Mesendoderm (in vitro differentiated cells): ENCODE results near the gene CRYBB1.

ENCODE experiments used
- DNase-seq: peaks from one replicate; pipeline ENCODE4 v3.0.0; 2013
- H2AK5ac ChIP-seq: 2 replicates; pipeline ENCODE4 v1.6.1; 2013; ENCODE audit warnings: low read length, inconsistent platforms
- H2BK120ac ChIP-seq: 2 replicates; pipeline ENCODE4 v1.6.1; 2013; ENCODE audit warnings: low read depth, mild to moderate bottlenecking, low read length, moderate library complexity, mixed read lengths
- H2BK15ac ChIP-seq: replicated peaks from 2 replicates; pipeline ENCODE4 v1.6.1; 2013; ENCODE audit warnings: low read depth, mild to moderate bottlenecking, moderate library complexity
- H2BK5ac ChIP-seq: 2 replicates; pipeline ENCODE4 v1.6.1; 2013; ENCODE audit warnings: low read length, inconsistent platforms
- H3K18ac ChIP-seq: 2 replicates; pipeline ENCODE4 v1.6.1; 2013; ENCODE audit warnings: mild to moderate bottlenecking, low read length, mixed read lengths
- H3K23ac ChIP-seq: one replicate; pipeline ENCODE4 v1.6.1; 2013; ENCODE audit warnings: low read length
- H3K27ac ChIP-seq: 2 replicates; pipeline ENCODE4 v1.5.1; 2013; ENCODE audit warnings: low read depth, mild to moderate bottlenecking, inconsistent platforms, low read length, moderate library complexity
- H3K27me3 ChIP-seq: 2 replicates; pipeline ENCODE4 v1.6.1; 2013; ENCODE audit warnings: low read length, control low read depth, mild to moderate bottlenecking, inconsistent platforms; ENCODE audit not compliant: insufficient read depth, poor library complexity
- H3K36me3 ChIP-seq: 2 replicates; pipeline ENCODE4 v1.6.1; 2013; ENCODE audit warnings: low read length, inconsistent platforms; ENCODE audit not compliant: control insufficient read depth, insufficient read depth
- H3K4ac ChIP-seq: one replicate; pipeline ENCODE4 v1.6.1; 2013; ENCODE audit warnings: low read depth, mild to moderate bottlenecking, low read length, moderate library complexity
- H3K4me1 ChIP-seq: 2 replicates; pipeline ENCODE4 v1.6.1; 2013; ENCODE audit warnings: low read depth, low read length, inconsistent platforms; ENCODE audit not compliant: control insufficient read depth
- H3K4me2 ChIP-seq: 2 replicates; pipeline ENCODE4 v1.6.1; 2013; ENCODE audit warnings: low read length
- H3K4me3 ChIP-seq: 2 replicates; pipeline ENCODE4 v1.5.1; 2013; ENCODE audit warnings: mild to moderate bottlenecking, low read length
- H3K56ac ChIP-seq: one replicate; pipeline ENCODE4 v1.6.1; 2013; ENCODE audit warnings: low read length
- H3K79me1 ChIP-seq: 2 replicates; pipeline ENCODE4 v1.6.1; 2013; ENCODE audit warnings: low read length, inconsistent platforms
- H3K79me2 ChIP-seq: 2 replicates; pipeline ENCODE4 v1.6.1; 2013; ENCODE audit warnings: mild to moderate bottlenecking, low read length; ENCODE audit not compliant: control insufficient read depth, insufficient read depth
- H3K9ac ChIP-seq: 2 replicates; pipeline ENCODE4 v1.6.1; 2013; ENCODE audit warnings: low read length, inconsistent platforms
- H4K5ac ChIP-seq: one replicate; pipeline ENCODE4 v1.6.1; 2013; ENCODE audit warnings: low read length
- H4K8ac ChIP-seq: one replicate; pipeline ENCODE4 v1.6.1; 2013; ENCODE audit warnings: low read depth, mild to moderate bottlenecking, control low read depth, low read length, moderate library complexity
- WGBS: extraction: QIAGEN DNeasy Blood & Tissue Kit; methylation state at CpG from one replicate; pipeline ENCODE4 v1.1.7; 2013; ENCODE audit warnings: low lambda C conversion rate, missing lambda C conversion rate; ENCODE audit not compliant: insufficient coverage; ENCODE audit errors: extremely low coverage; 5-methylcytosine and 5-hydroxymethylcytosine counted together

Gene CRYBB1

DNA sequence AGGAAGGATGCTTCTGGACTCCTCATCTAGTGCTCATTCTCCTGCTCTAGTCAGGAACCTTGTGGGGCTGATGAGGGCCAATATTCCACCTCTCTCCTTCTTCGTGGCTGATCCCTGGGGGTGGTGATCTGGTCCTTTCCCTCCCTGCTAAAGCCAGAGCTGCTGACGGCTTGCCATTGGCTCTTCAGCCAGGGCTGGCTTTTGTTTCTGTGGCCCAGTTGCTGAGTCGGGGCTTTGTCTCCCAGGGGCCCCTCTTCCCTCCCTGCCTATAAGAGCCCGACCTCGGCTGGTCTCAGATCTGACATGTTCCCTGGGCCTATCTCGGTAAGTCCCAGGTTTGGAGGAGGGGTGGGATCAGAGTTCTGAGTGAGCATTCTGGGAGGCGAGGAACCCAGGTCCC, 3.8 kb upstream of the CRYBB1 start, which contains the start of gene CRYBA4:
CRYBA4 (plus strand) TSS at position 301 of the 400 bp plus-strand sequence. CDS start 634 bp downstream, outside the sequence.
- no peak for DNase-seq
- no peak within 1 kb of the TSS for H3K23ac ChIP-seq

GRCh38 chr22:26620197-26620596, 2.4 kb upstream of the CRYBB1 start:
- Histone ChIP-seq H3K23ac (no peak overlapping the region), H4K8ac (no peak overlapping the region), H3K56ac (no peak overlapping the region), H3K18ac (no peak overlapping the region), H3K36me3 (no peaks in the 10 kb centered on the region), H3K9ac (no peak overlapping the region), H3K79me1 (no peaks in the 10 kb centered on the region), H3K27me3 (no peaks in the 10 kb centered on the region), H3K4me1 (peaks cover 19% of the 10 kb centered on the region), H3K27ac (no peak overlapping the region), H2BK120ac (no peak overlapping the region), H3K4ac (no peak overlapping the region), H3K79me2 (no peaks in the 10 kb centered on the region), H2BK5ac (peak overlapping the region; percentile 33), H2BK15ac (no peak overlapping the region), H4K5ac (no peak overlapping the region), H3K4me3 (no peak overlapping the region), H2AK5ac (peak overlapping the region; percentile 94), H3K4me2 (no peak overlapping the region)
- no CpG with 5 or more reads among the region's 2 CpGs for WGBS
- no peak for DNase-seq

More for the DNA sequence above, 3.8 kb upstream of the CRYBB1 start, which contains the start of gene CRYBA4:
- Histone ChIP-seq H3K4me1 (peaks cover 11% of the 10 kb centered on the region), H2AK5ac (peak within 1 kb of the TSS; percentile 60), H3K36me3 (no peaks in the 10 kb centered on the region), H3K27me3 (no peaks in the 10 kb centered on the region), H3K79me1 (no peaks in the 10 kb centered on the region), H4K8ac (no peak within 1 kb of the TSS), H3K79me2 (no peaks in the 10 kb centered on the region), H3K56ac (peak within 1 kb of the TSS; percentile 50), H3K4me2 (no peak within 1 kb of the TSS), H3K4ac (no peak within 1 kb of the TSS), H3K27ac (no peak within 1 kb of the TSS), H2BK5ac (peak within 1 kb of the TSS; percentile 52), H2BK15ac (no peak within 1 kb of the TSS), H3K18ac (no peak within 1 kb of the TSS), H4K5ac (no peak within 1 kb of the TSS), H2BK120ac (no peak within 1 kb of the TSS), H3K9ac (no peak within 1 kb of the TSS), H3K4me3 (no peak within 1 kb of the TSS)
- no CpG with 5 or more reads among the region's 7 CpGs for WGBS

GRCh38 chr22:26619510-26619909, 1.7 kb upstream of the CRYBB1 start:
- H3K18ac ChIP-seq: no peak overlapping the region
- no peak for DNase-seq
- H3K56ac ChIP-seq: peak overlapping the region; percentile 49
- WGBS: no CpG with 5 or more reads among the region's 6 CpGs
- H2BK120ac ChIP-seq: no peak overlapping the region
- peak overlapping the region; percentile 35 for H2AK5ac ChIP-seq
- H4K5ac ChIP-seq: no peak overlapping the region
- no peak overlapping the region for H3K4me3 ChIP-seq
- H3K9ac ChIP-seq: no peak overlapping the region
- H2BK5ac ChIP-seq: peak overlapping the region; percentile 77
- H3K27me3 ChIP-seq: no peaks in the 10 kb centered on the region
- H3K4me1 ChIP-seq: peaks cover 22% of the 10 kb centered on the region
- peak overlapping the region; percentile 67 for H3K4ac ChIP-seq
- H3K79me1 ChIP-seq: no peaks in the 10 kb centered on the region
- H3K23ac ChIP-seq: no peak overlapping the region
- H3K4me2 ChIP-seq: no peak overlapping the region
- no peaks in the 10 kb centered on the region for H3K79me2 ChIP-seq
- no peaks in the 10 kb centered on the region for H3K36me3 ChIP-seq
- H3K27ac ChIP-seq: no peak overlapping the region
- no peak overlapping the region for H2BK15ac ChIP-seq
- H4K8ac ChIP-seq: no peak overlapping the region

DNA sequence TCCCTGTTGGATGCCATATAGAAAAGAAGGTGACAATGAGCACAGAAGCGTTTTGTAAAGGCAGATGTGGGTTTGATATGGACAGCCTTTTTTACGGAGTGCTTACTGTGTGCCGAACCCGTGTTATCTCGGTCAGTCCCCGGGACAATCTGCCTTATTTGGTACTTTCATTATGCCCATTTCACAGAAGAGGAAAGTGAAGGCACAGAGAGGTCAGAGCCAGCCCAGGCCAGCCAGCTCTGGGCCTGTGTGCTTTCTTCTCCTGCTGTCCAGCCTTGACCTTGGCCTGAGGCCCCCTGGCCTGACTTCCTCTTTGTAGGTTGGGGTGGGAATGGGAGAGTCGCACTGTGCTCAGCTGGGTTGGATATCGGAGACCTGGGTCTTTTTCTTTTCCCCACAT, 628 bp upstream of the CRYBB1 start:
- H3K9ac ChIP-seq: peak overlapping the region; percentile 57
- H3K27ac ChIP-seq: no peak overlapping the region
- no peak overlapping the region for H4K8ac ChIP-seq
- peaks cover 22% of the 10 kb centered on the region for H3K4me1 ChIP-seq
- no peak overlapping the region for H2BK15ac ChIP-seq
- H3K56ac ChIP-seq: peak overlapping the region; percentile 89
- no peaks in the 10 kb centered on the region for H3K27me3 ChIP-seq
- H3K4me3 ChIP-seq: no peak overlapping the region
- peak overlapping the region; percentile 86 for H3K18ac ChIP-seq
- no peaks in the 10 kb centered on the region for H3K79me2 ChIP-seq
- H4K5ac ChIP-seq: no peak overlapping the region
- no CpG with 5 or more reads among the region's 8 CpGs for WGBS
- H3K4ac ChIP-seq: peak overlapping the region; percentile 94
- no peaks in the 10 kb centered on the region for H3K36me3 ChIP-seq
- no peaks in the 10 kb centered on the region for H3K79me1 ChIP-seq
- H3K4me2 ChIP-seq: no peak overlapping the region
- H2BK5ac ChIP-seq: peak overlapping the region; percentile 98
- no peak for DNase-seq
- peak overlapping the region; percentile 64 for H2BK120ac ChIP-seq
- peak overlapping the region; percentile 100 for H2AK5ac ChIP-seq
- no peak overlapping the region for H3K23ac ChIP-seq

GRCh38 chr22:26616650-26617049, 1.2 kb downstream of the CRYBB1 start:
- WGBS: no CpG with 5 or more reads among the region's 2 CpGs
- no peak overlapping the region for H2BK15ac ChIP-seq
- peak overlapping the region; percentile 94 for H2AK5ac ChIP-seq
- peak overlapping the region; percentile 59 for H3K23ac ChIP-seq
- H3K9ac ChIP-seq: peak overlapping the region; percentile 56
- no peaks in the 10 kb centered on the region for H3K79me1 ChIP-seq
- H3K27ac ChIP-seq: peak overlapping the region; percentile 58
- no peaks in the 10 kb centered on the region for H3K27me3 ChIP-seq
- no peaks in the 10 kb centered on the region for H3K36me3 ChIP-seq
- peak overlapping the region; percentile 85 for H3K56ac ChIP-seq
- peak overlapping the region; percentile 9 for H3K18ac ChIP-seq
- peak overlapping the region; percentile 56 for H3K4ac ChIP-seq
- peak overlapping the region; percentile 98 for H2BK5ac ChIP-seq
- H3K4me1 ChIP-seq: peaks cover 28% of the 10 kb centered on the region
- H3K4me3 ChIP-seq: no peak overlapping the region
- no peaks in the 10 kb centered on the region for H3K79me2 ChIP-seq
- H3K4me2 ChIP-seq: no peak overlapping the region
- DNase-seq: no peak
- peak overlapping the region; percentile 62 for H2BK120ac ChIP-seq
- peak overlapping the region; percentile 56 for H4K5ac ChIP-seq
- no peak overlapping the region for H4K8ac ChIP-seq
